Measurements from ENCODE around the gene CLEC4G. TPM values are rescaled to one million over a fixed set of nuclear protein-coding genes. Genes with fewer than 3 reads are reported as not detected.

CLEC4G gene
- total and polyA plus RNA-seq, 9 of the 15 experiments (the other 6 are each of a cell fraction or from before 2014, with no cell fraction given) = not detected

- peak in 1 of 3 experiments; percentile 60 for TF ChIP-seq YY1 (IDR thresholded peaks at IDR 0.05; ENCODE audit: borderline replicate concordance in 1 of 3, control insufficient read depth in 1 of 3, extremely low read depth in 1 of 3, insufficient read depth in 3 of 3, insufficient read length in 1 of 3, insufficient replicate concordance in 2 of 3, low read depth in 1 of 3, low read length in 2 of 3)
Observed at GRCh38 chr19:7739801-7740681, 8.1 kb upstream of the CLEC4G start (continued).

DNA sequence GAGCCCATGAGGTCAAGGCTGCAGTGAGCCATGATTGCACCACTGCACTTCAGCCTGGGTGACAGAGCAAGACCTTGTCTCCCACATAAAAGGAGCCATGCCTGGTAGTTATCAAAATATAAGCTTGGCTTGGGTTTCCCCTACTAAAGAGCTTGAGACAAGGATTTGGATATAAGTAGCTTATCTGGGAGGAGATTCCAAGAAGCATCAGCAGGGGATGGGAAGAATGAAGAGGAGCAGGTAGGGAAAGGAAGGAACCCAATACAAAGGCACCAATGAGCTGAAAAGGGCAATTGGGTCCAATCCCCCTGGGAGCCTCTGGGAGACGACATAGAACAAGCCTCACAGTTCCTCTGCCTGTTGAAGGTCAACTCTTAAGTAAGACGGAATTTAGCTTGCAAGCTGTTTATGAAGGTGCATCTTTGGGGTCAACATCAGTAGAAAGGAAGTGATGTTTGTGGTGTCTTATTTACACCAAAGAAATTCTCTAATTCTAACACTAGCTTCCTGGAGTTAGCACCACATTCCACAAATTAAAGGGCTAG is 7.4 kb upstream of the CLEC4G start:
- in situ Hi-C loops (cut with MboI) = no loop called here
- POLR2A ChIA-PET = interaction anchor here (1.2 kb wide), 1 partner anchor 92 kb away, joined by 3 read pairs; no protein-coding TSS in a partner anchor
- peaks cover 0 to 2% of the 10 kb centered on the region in 2 experiments; a peak in 3 of 5 replicates for H3K4me1 ChIP-seq (replicated peaks in 1 of 2; ENCODE audit: control insufficient read depth in 2 of 2, insufficient read depth in 2 of 2, low read length in 2 of 2)

More for the DNA sequence above, 7.4 kb upstream of the CLEC4G start:
- intact Hi-C loops (cut with micrococcal nuclease) = no loop called here
- H3K4me3 ChIP-seq = no peak overlapping the region
- WGBS (ENCODE audit: insufficient coverage, low coverage, missing lambda C conversion rate) = 4% methylated on average over 2 of the region's 2 CpGs
- H3K9ac ChIP-seq (ENCODE audit: insufficient read depth in 1 of 2, low read depth in 2 of 2, low read length in 2 of 2) = no peak overlapping the region
- no peaks in the 10 kb centered on the region for H4K20me1 ChIP-seq (replicated peaks; ENCODE audit: control insufficient read depth, insufficient read depth, low read length)
- no peak overlapping the region for H3K4me2 ChIP-seq (ENCODE audit: insufficient read depth, low read length)
- BruUV-seq (replicated peaks) = no TSS peak
- CTCF ChIA-PET (ENCODE audit: low intra/inter-chr PET ratio) = no interaction called here
- TF ChIP-seq CBX2 (IDR thresholded peaks at IDR 0.05; ENCODE audit: insufficient read depth, low read length, poor library complexity, severe bottlenecking) (no peak), SAP30 (IDR thresholded peaks at IDR 0.05; ENCODE audit: borderline replicate concordance, insufficient read depth, low read depth, low read length, poor library complexity, severe bottlenecking) (no peak), ZNF239 (CRISPR knock-in tag; IDR thresholded peaks at IDR 0.05) (no peak), NCOA4 (IDR thresholded peaks at IDR 0.05; ENCODE audit: partially characterized antibody) (no peak), CTCFL (IDR thresholded peaks at IDR 0.05; ENCODE audit: borderline replicate concordance, insufficient read depth, low read depth, low read length, poor library complexity, severe bottlenecking) (no peak), U2AF2 (optimal IDR thresholded peaks at IDR 0.05; ENCODE audit: low read depth, low read length) (no peak), NFYB (IDR thresholded peaks at IDR 0.05; ENCODE audit: extremely low read depth, insufficient read length) (no peak), FOXJ3 (CRISPR knock-in tag; IDR thresholded peaks at IDR 0.05) (no peak)
- H3K9me1 ChIP-seq (ENCODE audit: control insufficient read depth, insufficient read depth, low read length) = no peaks in the 10 kb centered on the region
- no peaks in the 10 kb centered on the region for H3K79me2 ChIP-seq (ENCODE audit: control insufficient read depth, insufficient read depth, low read length)
- DNase-seq (ENCODE audit: extremely low read depth in 1 of 4, low spot score in 3 of 4) (no peak), ATAC-seq (no peak), FAIRE-seq (no peak)
- 0 out of 2 replicates have a peak, but pooled peaks cover 3% of the 10 kb centered on the region for H3K9me3 ChIP-seq (replicated peaks; ENCODE audit: control insufficient read depth, insufficient read depth, low read depth, low read length)
- H3K36me3 ChIP-seq (ENCODE audit: control insufficient read depth, insufficient read depth, low read length) = no peaks in the 10 kb centered on the region
- peaks cover 6 to 9% of the 10 kb centered on the region in 2 experiments; a peak in 3 of 5 replicates for H3K27me3 ChIP-seq (ENCODE audit: control insufficient read depth in 2 of 2, insufficient read depth in 2 of 2, low read length in 2 of 2)
- H3K27ac ChIP-seq (ENCODE audit: extremely low read depth, low read depth, low read length) = no peak overlapping the region
- no peak overlapping the region; the same call in 1 of the 2 replicates for H2AFZ ChIP-seq (ENCODE audit: low read depth, low read length)
